GM19397 (cell line): ENCODE measurements around the gene NTM.
"Not testable (repeated sequence)": the region's sequence is repeated elsewhere in the genome, so short reads cannot be mapped to it uniquely, and the experiment has no call there.

Experiments
- ATAC-seq: cut with Tn5 transposase; IDR thresholded peaks from one replicate; pipeline ENCODE4 v1.9.1; 2021; ENCODE audit warnings: mild to moderate bottlenecking, moderate library complexity; ENCODE audit not compliant: unreplicated experiment

Gene NTM

GRCh38 chr11:132310390-132311375 lies 940.3 kb downstream of the NTM start:
- ATAC-seq, result no peak

DNA sequence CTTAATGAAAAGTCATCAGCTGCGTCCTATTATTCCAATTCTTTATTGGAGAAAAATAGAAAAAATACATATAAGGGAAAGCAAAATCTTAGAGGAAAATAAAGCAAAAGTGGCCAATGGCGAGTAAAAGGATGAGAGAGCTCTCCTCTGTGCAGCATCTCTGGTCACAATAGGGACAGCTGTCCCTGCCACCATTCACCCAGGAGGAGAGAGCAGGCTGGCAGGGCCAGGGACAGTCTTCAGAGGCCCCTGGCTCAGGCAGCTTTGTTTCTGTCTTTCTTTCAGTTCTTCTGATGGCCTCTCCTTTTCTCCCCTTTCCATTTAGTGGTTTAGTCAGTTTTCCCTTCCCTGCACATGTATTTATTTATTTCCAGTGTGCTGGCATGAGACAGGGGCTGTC lies 941.3 kb downstream of the NTM start:
- no peak for ATAC-seq

DNA sequence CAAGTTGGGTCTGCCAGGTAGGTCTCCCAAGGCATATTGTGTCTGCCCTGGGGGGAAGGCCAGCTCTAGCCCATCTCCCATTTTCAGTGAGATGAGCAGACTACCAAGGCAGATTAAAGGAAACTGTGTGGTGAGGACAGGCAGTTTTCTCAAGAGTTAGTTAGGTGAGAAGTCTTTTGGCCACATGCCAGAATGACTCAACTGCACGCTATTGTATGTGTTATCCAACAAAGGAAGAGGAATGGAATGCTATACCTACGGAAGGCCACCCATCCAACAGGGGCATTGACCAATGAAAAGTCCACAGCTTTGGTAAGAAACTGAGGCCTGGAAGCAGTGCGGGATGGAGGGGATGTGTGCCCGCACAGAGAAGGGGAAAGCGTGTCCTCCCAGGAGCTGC lies 941.7 kb downstream of the NTM start:
- no peak for ATAC-seq

- no peak for ATAC-seq
These were observed 942.3 kb downstream of the NTM start for GRCh38 chr11:132312701-132313111.

DNA sequence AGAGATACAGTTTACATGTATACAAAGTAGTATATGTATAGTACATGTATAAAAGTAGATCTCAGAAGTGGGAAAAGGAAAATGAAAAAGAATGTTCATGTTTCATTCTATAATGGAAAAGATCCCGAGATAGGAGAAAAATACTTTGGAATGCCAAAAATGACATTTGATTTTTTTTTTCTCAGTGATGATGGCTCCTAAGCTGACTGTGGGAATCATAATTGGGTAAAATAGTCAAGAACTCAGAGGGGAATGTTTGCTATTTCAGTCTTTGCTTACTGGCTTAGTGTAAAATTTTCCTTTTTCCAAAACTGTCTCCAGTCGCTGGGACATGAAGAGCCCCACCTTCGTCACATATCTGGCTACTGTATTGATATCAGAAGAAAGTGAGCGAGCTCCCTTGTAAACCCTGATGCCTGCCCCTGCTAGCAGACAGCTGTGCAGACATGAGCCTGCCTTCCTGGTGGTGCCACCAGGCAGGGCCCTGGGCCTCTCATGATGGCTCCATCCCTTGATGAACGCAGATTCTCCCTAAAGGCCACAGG lies 944.6 kb downstream of the NTM start:
- no peak for ATAC-seq

GRCh38 chr11:132315696-132316095 lies 945.3 kb downstream of the NTM start:
- no peak for ATAC-seq

GRCh38 chr11:132318421-132319157 lies 948.2 kb downstream of the NTM start:
- no peak for ATAC-seq

GRCh38 chr11:132319419-132319818 lies 949.0 kb downstream of the NTM start:
- ATAC-seq, result not testable (repeated sequence)

GRCh38 chr11:132330515-132330914 lies 960.1 kb downstream of the NTM start:
- ATAC-seq, result no peak

GRCh38 chr11:132332521-132332920 lies 962.1 kb downstream of the NTM start:
- ATAC-seq, result no peak

DNA sequence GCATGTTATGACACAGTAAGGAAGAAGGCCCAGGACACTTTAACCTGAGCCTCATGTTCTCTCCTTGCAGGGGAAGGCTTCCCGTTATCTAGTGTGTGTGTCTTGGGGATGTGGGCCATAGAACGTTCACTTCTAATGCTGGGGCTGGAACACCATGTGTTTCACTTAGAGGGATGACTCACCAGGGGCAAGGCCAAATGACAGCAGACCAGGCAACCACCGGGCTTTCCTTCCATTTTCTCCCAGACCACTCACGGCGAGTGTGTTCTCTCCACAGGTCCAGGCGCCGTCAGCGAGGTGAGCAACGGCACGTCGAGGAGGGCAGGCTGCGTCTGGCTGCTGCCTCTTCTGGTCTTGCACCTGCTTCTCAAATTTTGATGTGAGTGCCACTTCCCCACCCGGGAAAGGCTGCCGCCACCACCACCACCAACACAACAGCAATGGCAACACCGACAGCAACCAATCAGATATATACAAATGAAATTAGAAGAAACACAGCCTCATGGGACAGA lies 964.4 kb downstream of the NTM start:
- ATAC-seq, result no peak

GRCh38 chr11:132335311-132335710 lies 964.9 kb downstream of the NTM start:
- no peak for ATAC-seq

DNA sequence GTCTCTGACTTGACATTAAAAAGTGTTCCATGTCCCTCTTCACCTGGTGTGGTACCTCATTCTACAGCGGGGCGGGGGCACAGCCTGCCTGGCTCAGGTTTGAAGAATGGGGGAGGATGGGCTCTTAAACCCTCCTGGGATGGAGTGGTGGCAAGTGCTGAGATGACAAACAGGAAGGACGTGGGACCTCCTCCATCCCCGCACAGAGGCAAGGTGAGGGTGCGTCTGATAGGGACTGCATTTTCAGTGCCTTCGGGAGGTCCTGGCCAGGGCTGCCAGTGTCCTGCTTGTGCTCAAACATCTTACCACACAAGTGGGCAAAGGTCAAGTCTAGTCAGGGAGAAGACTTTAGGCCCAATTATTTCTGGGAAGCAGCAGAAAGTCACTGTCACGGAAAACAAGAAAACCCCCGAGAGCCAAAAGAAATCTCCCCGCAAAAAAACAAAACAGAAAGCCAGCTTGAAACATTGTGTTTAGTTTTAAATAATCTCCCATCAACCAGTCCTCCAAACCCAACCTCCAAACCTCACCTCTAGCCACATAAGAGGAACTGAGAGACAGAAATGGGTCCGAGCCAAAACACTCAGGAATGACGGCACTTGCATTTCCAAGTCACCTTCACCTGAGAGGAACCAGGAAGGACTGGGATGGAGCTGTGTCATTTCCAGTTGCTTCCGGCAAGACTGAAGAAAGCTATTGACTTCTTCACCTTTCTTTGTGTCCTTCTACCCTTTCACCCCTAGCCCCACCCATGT lies 966.5 kb downstream of the NTM start:
- no peak for ATAC-seq

- no peak for ATAC-seq
These were observed 967.5 kb downstream of the NTM start for GRCh38 chr11:132337819-132338416.

GRCh38 chr11:132342408-132342807 lies 972.0 kb downstream of the NTM start:
- ATAC-seq, result no peak

DNA sequence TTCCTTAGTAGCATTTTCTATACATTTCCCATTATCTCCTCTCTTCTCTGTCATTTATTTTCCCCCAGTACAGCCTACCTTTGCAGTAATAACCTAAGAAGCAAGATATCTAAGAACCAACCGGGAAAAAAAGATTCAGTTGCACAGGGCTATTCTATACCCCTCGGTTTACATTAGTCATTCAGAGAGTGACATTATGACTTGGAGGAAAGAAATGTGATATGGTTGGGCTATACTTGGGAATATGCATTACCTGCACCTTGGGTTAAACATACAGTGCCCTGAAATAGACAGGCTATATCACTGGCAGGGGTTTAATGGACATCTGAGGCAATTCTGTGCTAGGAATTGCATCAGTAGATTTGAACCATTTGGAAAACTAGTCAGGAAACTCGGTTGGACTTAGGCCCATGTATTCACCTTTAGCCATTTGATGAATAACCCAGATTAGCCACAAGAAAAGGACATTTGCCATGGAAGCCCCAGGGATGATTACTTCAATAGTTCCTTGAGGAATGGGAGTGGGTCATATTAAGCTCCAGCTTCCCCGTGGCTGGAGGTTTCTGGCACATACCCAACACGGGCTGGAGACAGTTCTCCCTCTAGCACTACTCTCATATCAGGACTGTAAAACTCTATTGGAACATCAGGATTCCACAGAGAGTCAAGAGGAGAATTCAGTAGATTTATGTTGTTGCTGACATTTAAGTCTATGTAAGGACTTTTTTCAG lies 973.2 kb downstream of the NTM start:
- no peak for ATAC-seq

DNA sequence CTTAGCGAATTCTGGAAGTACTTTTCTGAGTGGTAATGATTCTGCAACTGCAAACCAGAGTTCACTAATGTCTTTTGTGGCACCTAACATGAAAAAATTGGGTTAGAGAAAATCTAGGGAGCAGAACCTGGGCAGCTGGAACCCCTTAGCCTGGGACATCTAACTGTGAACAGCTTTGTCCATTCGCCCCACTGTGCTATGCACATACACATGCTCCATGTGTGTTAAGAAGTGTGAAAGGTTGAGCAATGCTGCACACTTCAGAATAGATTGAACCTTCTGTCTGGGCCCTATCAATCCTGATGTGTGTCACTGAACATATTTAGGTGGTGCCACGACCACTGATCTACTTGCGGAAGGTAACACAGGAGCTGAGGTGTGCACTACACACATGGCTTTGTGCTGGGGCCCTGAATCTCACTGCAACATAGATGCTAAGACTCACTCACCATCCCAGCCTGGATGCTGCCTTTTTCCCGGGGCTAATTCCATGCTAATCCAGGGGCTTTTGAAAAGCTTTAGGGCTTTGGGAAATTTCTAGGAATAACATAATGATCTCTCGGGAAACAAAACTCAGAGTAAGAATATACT lies 976.2 kb downstream of the NTM start:
- ATAC-seq, result no peak

GRCh38 chr11:132347156-132348090 lies 977.0 kb downstream of the NTM start:
- no peak for ATAC-seq
